Nucleus accumbens (tissue), 56 donors: ENCODE results near the gene VHLL.

ENCODE experiments used
- DNase-seq, 56 donors: peaks; one replicate each; lab custom pipeline; 2025; lab: John Stamatoyannopoulos, UW

The VHLL gene

GRCh38 chr1:156293098-156293434 lies 6.0 kb downstream of the VHLL start:
- no peak for DNase-seq

- peak in 54 of 56 donors; percentile 16 to 87 (median 68) for DNase-seq
Observed at GRCh38 chr1:156291226-156292061, 7.7 kb downstream of the VHLL start.

GRCh38 chr1:156289857-156290256 lies 9.2 kb downstream of the VHLL start:
- DNase-seq, result no peak

DNA sequence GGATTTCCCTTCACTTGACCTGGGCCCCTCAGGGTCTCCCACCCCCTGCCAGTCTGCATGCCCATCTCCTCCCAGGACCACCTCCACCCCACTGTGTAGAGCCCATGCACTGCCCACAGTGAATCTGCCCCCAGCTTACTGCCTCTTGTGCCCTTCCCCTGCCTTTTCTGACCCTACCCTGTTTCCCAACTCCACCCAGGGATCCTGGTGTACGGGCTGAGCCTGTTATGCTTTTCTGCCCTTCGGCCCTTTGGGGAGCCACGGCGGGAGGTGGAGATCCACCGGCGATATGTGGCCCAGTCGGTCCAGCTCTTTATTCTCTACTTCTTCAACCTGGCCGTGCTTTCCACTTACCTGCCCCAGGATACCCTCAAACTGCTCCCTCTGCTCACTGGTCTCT lies 13.0 kb downstream of the VHLL start:
- no peak for DNase-seq

- DNase-seq, result no peak
Observed at GRCh38 chr1:156285437-156285836, 13.7 kb downstream of the VHLL start.

GRCh38 chr1:156284757-156285156 lies 14.3 kb downstream of the VHLL start:
- no peak for DNase-seq

DNA sequence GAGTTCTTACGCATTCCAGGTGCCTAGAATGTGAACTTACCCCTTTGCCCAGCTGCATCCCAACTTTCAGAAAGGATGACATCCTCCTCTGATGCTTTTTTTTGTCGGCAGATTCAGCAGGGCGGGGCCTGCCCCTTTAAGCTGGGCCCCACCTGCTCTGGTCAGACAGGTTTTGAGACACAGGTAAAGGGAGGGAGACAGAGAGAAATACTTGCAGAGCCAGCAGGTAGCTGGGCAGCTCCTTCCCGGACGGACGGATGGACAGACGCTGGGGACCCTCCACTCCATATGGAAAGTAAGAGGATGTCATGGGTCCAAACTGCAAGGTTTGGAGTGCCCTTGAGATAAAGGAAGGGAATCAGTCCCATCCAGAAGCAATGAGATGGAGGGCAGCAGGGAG lies 15.0 kb downstream of the VHLL start, which contains the start of gene TMEM79:
TSS of gene TMEM79 (plus strand) at position 214 of the 400 bp plus-strand sequence. CDS start 902 bp downstream, outside the sequence.
- DNase-seq, result no peak

DNA sequence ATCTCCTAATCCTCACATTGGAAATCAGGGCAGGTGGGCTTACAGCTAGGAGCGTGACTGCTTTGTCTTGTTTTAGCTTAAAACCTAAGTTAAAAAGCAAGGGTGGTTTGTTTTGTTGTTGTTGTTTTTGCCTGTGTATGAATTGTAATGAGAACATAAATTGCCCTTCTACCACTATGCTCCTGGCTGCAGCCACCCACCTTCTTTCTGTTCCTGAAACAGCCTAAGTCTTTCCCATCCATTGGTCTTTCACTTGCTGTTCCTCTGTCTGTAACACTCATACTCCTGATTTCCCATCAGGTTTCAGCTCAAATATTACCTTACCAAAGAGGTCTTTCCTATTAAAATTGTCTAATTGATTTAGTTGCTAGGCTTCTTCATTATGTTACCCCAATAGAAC lies 15.6 kb downstream of the VHLL start:
- DNase-seq, result no peak

- DNase-seq, result peak; percentile 70 to 97 (median 90)
Observed at GRCh38 chr1:156282479-156283222, 16.5 kb downstream of the VHLL start, which contains the start of gene SMG5. Gene SMG5 (minus strand): TSS chr1:156282825. CDS start chr1:156282680, 145 bp downstream.

GRCh38 chr1:156281693-156282478 lies 17.2 kb downstream of the VHLL start:
- peak in 11 of 56 donors; percentile 4 to 63 (median 15) for DNase-seq

DNA sequence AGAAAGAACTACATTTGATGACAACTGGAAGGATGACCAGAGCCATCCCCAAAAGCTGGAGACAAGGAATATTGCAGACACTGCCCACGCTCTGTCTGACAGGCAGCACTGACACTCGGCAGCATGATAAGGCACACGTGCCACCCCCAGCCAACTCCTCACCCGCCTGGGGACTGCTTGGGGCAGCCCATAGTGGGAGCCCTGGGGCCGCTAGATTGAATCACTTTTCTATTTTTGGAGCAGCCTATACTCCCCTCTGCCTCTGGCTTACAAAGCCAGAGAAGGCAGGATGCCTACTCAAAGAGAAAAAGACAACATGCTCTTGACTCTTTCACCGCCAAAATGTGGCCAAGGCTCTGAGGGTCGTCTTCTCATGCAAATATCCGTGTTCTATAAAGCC lies 17.8 kb downstream of the VHLL start:
- DNase-seq, result peak in 4 of 56 donors; percentile 4 to 40 (median 20)

GRCh38 chr1:156279837-156280236 lies 19.3 kb downstream of the VHLL start:
- DNase-seq, result no peak

GRCh38 chr1:156276966-156277381 lies 22.1 kb downstream of the VHLL start:
- DNase-seq, result no peak

GRCh38 chr1:156276532-156276931 lies 22.6 kb downstream of the VHLL start:
- DNase-seq, result no peak

DNA sequence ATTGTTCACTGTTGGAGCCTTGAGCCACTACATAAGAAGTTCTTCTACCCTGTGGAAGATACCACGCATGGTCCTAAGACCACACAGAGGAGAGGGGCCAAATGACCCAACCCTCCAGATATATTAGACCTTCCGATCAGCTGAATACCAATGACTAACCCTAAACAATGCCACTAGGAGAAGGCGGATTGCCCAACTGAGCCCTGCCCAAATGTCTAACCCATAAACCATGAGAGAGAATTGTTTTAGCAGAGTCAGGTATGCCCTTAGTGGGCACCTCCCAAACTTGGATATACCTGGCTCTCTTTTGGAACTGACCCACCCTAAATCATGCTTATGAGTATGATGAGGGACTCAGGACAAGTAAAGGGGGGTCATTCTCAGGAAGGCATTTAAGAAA lies 28.8 kb downstream of the VHLL start:
- no peak for DNase-seq

- DNase-seq, result no peak
Observed at GRCh38 chr1:156268336-156268735, 30.8 kb downstream of the VHLL start.

GRCh38 chr1:156266051-156266450 lies 33.1 kb downstream of the VHLL start:
- DNase-seq, result no peak

- DNase-seq, result no peak
Observed at GRCh38 chr1:156263288-156263655, 35.8 kb downstream of the VHLL start.

DNA sequence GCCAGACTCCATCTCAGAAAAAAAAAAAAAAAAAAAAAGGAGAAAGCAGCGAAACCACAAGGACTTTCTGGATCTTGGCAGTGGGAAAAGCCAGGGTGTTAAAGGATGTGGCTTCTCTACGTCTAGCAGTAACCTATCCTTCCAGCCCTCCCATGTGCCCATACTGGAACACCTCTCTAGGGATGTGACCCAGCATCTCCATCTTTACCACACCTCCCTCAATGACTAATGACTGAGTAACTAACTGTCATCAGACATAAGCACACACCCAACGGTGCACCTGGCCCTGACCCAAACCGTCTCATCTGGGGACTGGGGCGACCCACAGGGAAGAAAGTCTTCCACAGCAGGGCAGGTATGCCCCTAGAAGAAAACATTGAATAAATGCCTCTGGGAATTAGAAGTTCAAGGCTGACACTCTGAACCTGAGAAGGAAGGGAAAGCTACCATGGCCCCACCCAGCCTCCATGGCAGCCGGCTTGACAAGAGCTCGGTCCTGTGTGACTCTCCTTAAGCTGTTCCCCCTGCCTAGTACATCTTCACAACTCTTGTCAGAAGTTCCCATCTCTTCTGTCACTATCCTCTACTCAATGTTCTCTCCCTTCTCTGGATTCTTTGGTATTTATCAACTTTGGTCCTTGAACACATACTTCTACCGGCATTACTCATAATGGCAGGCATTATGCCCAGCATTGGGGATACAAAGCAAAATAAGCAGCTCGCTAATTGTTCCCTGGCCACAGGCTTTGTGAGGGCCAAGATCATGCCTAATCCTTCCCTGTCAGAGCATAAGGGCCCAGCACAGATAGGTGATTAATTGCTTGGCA lies 36.4 kb downstream of the VHLL start:
- no peak for DNase-seq

DNA sequence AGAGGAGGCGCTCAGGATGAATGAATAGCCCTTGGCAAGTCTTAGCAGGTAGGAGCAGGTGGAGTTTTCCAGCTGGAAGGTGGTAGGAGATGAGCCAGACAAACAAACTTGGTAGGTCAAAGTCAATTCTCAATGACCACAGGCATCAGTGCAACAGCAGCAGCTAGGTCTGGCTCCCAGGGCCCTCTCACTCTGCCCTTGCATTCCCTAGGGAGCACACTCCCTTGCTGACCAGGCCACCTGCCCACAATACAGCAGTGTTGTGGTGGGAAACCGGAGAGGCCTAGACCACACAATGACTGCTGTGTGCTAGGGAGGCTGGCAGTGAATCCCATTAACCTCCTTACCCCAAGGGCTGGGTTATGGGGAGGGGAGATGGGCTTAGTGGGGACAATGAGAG lies 38.2 kb downstream of the VHLL start:
- peak in 24 of 56 donors; percentile 30 to 74 (median 52) for DNase-seq
